IMR-90 (cell line): Measurements from ENCODE around the gene TTLL7.

Source experiments
- BHLHE40 ChIP-seq: fragments of 150-350 bp; IDR thresholded peaks from 2 replicates; pipeline ENCODE4 v1.6.1; 2016; ENCODE audit warnings: mild to moderate bottlenecking, low read depth, low read length
- CEBPB ChIP-seq: IDR thresholded peaks from 2 replicates; pipeline ENCODE4 v1.6.1; 2012; ENCODE audit warnings: low read depth, low read length, improper control_type of control experiment
- CHD1 ChIP-seq: IDR thresholded peaks from 2 replicates; pipeline ENCODE4 v1.6.1; 2012; ENCODE audit warnings: low read depth, low read length, improper control_type of control experiment
- MAFK ChIP-seq: IDR thresholded peaks from 2 replicates; pipeline ENCODE4 v1.6.1; 2012; ENCODE audit warnings: low read depth, low read length, improper control_type of control experiment
- MXI1 ChIP-seq: IDR thresholded peaks from 2 replicates; pipeline ENCODE4 v1.6.1; 2012; ENCODE audit warnings: low read depth, mild to moderate bottlenecking, low read length, moderate library complexity, borderline replicate concordance
- NFE2L2 ChIP-seq: fragments of 150-350 bp; IDR thresholded peaks from 2 replicates; pipeline ENCODE4 v1.6.1; 2016; ENCODE audit warnings: low read depth, mild to moderate bottlenecking, low read length
- POLR2A ChIP-seq: IDR thresholded peaks from 2 replicates; pipeline ENCODE4 v1.6.1; 2012; ENCODE audit warnings: mild to moderate bottlenecking, low read depth, low read length
- RAD21 ChIP-seq: IDR thresholded peaks from 2 replicates; pipeline ENCODE4 v1.6.1; 2012; ENCODE audit warnings: low read length, improper control_type of control experiment
- RCOR1 ChIP-seq: IDR thresholded peaks from 2 replicates; pipeline ENCODE4 v1.6.1; 2012; ENCODE audit warnings: mild to moderate bottlenecking, low read length, improper control_type of control experiment; ENCODE audit not compliant: insufficient replicate concordance
- RFX5 ChIP-seq: IDR thresholded peaks from 2 replicates; pipeline ENCODE4 v1.8.0; 2012; ENCODE audit warnings: low read depth, mild to moderate bottlenecking, low read length, moderate library complexity
- SMC3 ChIP-seq: fragments of 150-350 bp; IDR thresholded peaks from 2 replicates; pipeline ENCODE4 v1.6.1; 2016; ENCODE audit warnings: low read depth, mild to moderate bottlenecking, antibody characterized with exemption, low read length, moderate library complexity
- TF ChIP-seq, protein P1 (sequence below): conservative IDR thresholded peaks from 2 replicates; pipeline ENCODE4 v1.5.1; 2012; ENCODE audit warnings: mild to moderate bottlenecking, low read depth, low read length, improper control_type of control experiment

DNA sequence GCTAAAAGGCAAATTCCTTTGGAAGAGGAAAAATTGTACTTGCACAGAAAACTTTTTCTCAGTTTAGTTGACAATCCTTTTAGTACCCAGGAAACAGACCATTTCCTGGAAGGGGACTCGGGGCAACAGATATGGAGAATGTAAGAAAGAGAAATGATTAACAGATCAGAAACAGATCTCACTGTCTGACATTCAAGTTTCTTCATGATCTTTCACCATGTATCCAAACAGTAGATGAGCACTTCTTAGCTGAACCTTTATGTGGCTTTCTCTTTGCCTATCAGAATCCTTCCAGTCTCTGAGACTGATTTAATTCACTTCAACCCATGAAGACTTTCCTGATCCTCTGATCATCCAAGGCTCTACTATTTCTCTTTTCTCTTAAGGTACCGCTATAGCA, 2.7 kb downstream of the TTLL7 start:
- TF ChIP-seq, protein P1, sequence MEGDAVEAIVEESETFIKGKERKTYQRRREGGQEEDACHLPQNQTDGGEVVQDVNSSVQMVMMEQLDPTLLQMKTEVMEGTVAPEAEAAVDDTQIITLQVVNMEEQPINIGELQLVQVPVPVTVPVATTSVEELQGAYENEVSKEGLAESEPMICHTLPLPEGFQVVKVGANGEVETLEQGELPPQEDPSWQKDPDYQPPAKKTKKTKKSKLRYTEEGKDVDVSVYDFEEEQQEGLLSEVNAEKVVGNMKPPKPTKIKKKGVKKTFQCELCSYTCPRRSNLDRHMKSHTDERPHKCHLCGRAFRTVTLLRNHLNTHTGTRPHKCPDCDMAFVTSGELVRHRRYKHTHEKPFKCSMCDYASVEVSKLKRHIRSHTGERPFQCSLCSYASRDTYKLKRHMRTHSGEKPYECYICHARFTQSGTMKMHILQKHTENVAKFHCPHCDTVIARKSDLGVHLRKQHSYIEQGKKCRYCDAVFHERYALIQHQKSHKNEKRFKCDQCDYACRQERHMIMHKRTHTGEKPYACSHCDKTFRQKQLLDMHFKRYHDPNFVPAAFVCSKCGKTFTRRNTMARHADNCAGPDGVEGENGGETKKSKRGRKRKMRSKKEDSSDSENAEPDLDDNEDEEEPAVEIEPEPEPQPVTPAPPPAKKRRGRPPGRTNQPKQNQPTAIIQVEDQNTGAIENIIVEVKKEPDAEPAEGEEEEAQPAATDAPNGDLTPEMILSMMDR = no peak
- no peak for TF ChIP-seq POLR2A
- no peak for TF ChIP-seq NFE2L2
- no peak for TF ChIP-seq RAD21
- TF ChIP-seq MXI1 = no peak
- TF ChIP-seq BHLHE40 = no peak
- no peak for TF ChIP-seq SMC3
- no peak for TF ChIP-seq CEBPB
- TF ChIP-seq MAFK = no peak
- no peak for TF ChIP-seq CHD1
- TF ChIP-seq RFX5 = no peak
- TF ChIP-seq RCOR1 = no peak
